A673 (cell line): ENCODE results near the gene NUDT11. TPM values are rescaled to one million over a fixed set of nuclear protein-coding genes. Genes with fewer than 3 reads are reported as not detected.
A peak's percentile ranks its signal among the peaks of the same experiment; 100 is the strongest.
"Not testable (repeated sequence)": the region's sequence is repeated elsewhere in the genome, so short reads cannot be mapped to it uniquely, and the experiment has no call there.

ENCODE experiments used
- BruUV-seq: library from RNA; stranded (reverse); fragments of 400-500 nt; replicated peaks from 2 replicates; lab custom pipeline; 2021; lab: Mats Ljungman, UMichigan
- CTCF ChIA-PET: fragments of 300-600 bp; sonication (Branson Sonifier 250); formaldehyde crosslinking; loops from one replicate; lab custom pipeline; 2022; ENCODE audit warnings: antibody characterized with exemption; lab: Charles Lee
- POLR2A ChIA-PET: fragments of 300-600 bp; sonication (Branson Sonifier 250); formaldehyde crosslinking; loops from one replicate; lab custom pipeline; 2022; ENCODE audit warnings: antibody characterized with exemption; ENCODE audit not compliant: low non-redundant PET; lab: Charles Lee
- DNase-seq: peaks from one replicate; pipeline ENCODE4 v3.0.0-alpha.2; 2015; ENCODE audit warnings: low spot score
- H3K27ac ChIP-seq: fragments of 200-600 bp; sonication (generic); 2 replicates; pipeline ENCODE4 v1.5.1; 2016; ENCODE audit warnings: mixed run types, low read depth, mild to moderate bottlenecking, mixed read lengths, antibody characterized with exemption, low read length; ENCODE audit not compliant: poor library complexity, severe bottlenecking
- H3K27me3 ChIP-seq: fragments of 200-600 bp; sonication (generic); replicated peaks from 2 replicates; pipeline ENCODE4 v1.6.1; 2017; ENCODE audit warnings: mixed run types, low read depth, mild to moderate bottlenecking, mixed read lengths, antibody characterized with exemption, low read length; ENCODE audit not compliant: insufficient read depth, poor library complexity
- H3K36me3 ChIP-seq: fragments of 200-600 bp; sonication (generic); 2 replicates; pipeline ENCODE4 v1.6.1; 2016; ENCODE audit warnings: mixed run types, mild to moderate bottlenecking, mixed read lengths, antibody characterized with exemption, low read length; ENCODE audit not compliant: insufficient read depth, poor library complexity, severe bottlenecking
- H3K4me1 ChIP-seq: fragments of 200-600 bp; sonication (generic); 2 replicates; pipeline ENCODE4 v1.6.1; 2017; ENCODE audit warnings: mixed run types, mild to moderate bottlenecking, mixed read lengths, antibody characterized with exemption, low read length; ENCODE audit not compliant: insufficient read depth, poor library complexity, severe bottlenecking
- H3K4me3 ChIP-seq: fragments of 200-600 bp; sonication (generic); 2 replicates; pipeline ENCODE4 v1.5.1; 2016; ENCODE audit warnings: low read depth, mixed run types, mild to moderate bottlenecking, mixed read lengths, low read length; ENCODE audit not compliant: poor library complexity, severe bottlenecking
- H3K9me3 ChIP-seq: fragments of 200-600 bp; sonication (generic); 2 replicates; pipeline ENCODE4 v1.6.1; 2016; ENCODE audit warnings: mixed run types, low read depth, mild to moderate bottlenecking, mixed read lengths, antibody characterized with exemption, low read length; ENCODE audit not compliant: poor library complexity, severe bottlenecking
- CTCF ChIP-seq: fragments of 300-800, 200-600 bp; sonication (generic); conservative IDR thresholded peaks from 2 replicates; pipeline ENCODE4 v1.5.1; 2017; ENCODE audit warnings: low read depth, mild to moderate bottlenecking, antibody characterized with exemption, low read length, moderate library complexity, mixed read lengths
- EZH2 ChIP-seq: fragments of 200-600 bp; sonication (generic); IDR thresholded peaks from 2 replicates; pipeline ENCODE4 v1.6.1; 2017; ENCODE audit warnings: borderline replicate concordance, low read depth, mild to moderate bottlenecking, mixed read lengths, antibody characterized with exemption, low read length; ENCODE audit not compliant: poor library complexity, severe bottlenecking
- intact Hi-C: fragments of 100-400 bp; cut with micrococcal nuclease; formaldehyde crosslinking; loops from one replicate; pipeline ENCODE4 v1.10.0; 2022; ENCODE audit not compliant: unreplicated experiment
- total RNA-seq: library from RNA; stranded (reverse); gene quantifications from 2 replicates; pipeline ENCODE4 v1.2.3, GENCODE V29; 2021

Gene NUDT11
- total RNA-seq, 1 experiment from 2014 or later = 52.4 TPM

DNA sequence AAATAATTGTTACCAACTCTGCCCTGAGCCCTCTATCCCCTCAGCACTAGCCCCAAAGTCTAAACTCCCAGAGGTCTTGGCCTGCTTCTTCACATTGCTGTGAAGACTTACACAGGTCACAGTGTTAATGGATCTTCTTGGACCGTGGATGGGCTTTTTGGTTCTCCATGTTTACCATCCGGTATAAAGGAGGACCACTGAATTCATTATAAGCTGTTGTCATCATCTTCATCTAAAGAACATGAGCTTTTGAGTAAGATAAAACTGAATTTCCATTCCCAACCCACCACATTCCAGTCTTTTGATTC, 8.5 kb downstream of the NUDT11 start:
- DNase-seq = no peak
- intact Hi-C loops = loop anchor here (2.0 kb wide), 1 partner anchor 373 kb away; no protein-coding TSS in a partner anchor
- Histone ChIP-seq H3K27ac (peak overlapping the region; percentile 49), H3K4me1 (no peaks in the 10 kb centered on the region), H3K4me3 (no peak overlapping the region), H3K9me3 (no peaks in the 10 kb centered on the region), H3K36me3 (no peaks in the 10 kb centered on the region), H3K27me3 (no peaks in the 10 kb centered on the region)
- TF ChIP-seq EZH2 = no peak
- TF ChIP-seq CTCF = no peak
- no TSS peak for BruUV-seq
- ChIA-PET POLR2A (no interaction called here), CTCF (interaction anchor here (0.9 to 1.4 kb wide), 5 partner anchors 9 to 373 kb away, joined by 3 to 6 read pairs (median 4); partner anchors contain the start of gene NUDT11)

- intact Hi-C loops = no loop called here
- DNase-seq = no peak
- H3K4me1 ChIP-seq = no peaks in the 10 kb centered on the region
- no peak overlapping the region for H3K4me3 ChIP-seq
- ChIA-PET CTCF (no interaction called here), POLR2A (no interaction called here)
- BruUV-seq = no TSS peak
- no peaks in the 10 kb centered on the region for H3K9me3 ChIP-seq
- H3K27ac ChIP-seq = no peak overlapping the region
- TF ChIP-seq EZH2 = no peak
- TF ChIP-seq CTCF = no peak
- no peaks in the 10 kb centered on the region for H3K27me3 ChIP-seq
- H3K36me3 ChIP-seq = no peaks in the 10 kb centered on the region
Measured at GRCh38 chrX:51484616-51485015, 11.8 kb downstream of the NUDT11 start.

DNA sequence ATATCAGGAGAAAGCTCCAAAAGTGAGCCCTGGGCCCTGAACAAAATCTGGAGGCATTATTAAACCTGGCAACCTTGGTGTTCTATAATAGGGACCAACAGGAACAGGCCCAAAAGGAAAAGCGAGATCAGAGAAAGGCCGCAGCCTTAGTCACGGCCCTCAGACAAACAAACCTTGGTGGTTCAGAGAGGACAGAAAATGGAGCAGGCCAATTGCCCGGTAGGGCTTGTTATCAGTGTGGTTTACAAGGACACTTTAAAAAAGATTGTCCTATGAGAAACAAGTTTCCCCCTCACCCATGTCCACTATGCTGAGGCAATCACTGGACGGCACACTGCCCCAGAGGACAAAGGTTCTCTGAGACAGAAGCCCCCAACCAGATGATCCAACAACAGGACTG, 14.0 kb downstream of the NUDT11 start:
- BruUV-seq, CTCF ChIA-PET, DNase-seq, POLR2A ChIA-PET, H3K27me3 ChIP-seq, intact Hi-C loops, H3K9me3 ChIP-seq, H3K27ac ChIP-seq, H3K36me3 ChIP-seq, H3K4me1 ChIP-seq, H3K4me3 ChIP-seq: not testable (repeated sequence)

DNA sequence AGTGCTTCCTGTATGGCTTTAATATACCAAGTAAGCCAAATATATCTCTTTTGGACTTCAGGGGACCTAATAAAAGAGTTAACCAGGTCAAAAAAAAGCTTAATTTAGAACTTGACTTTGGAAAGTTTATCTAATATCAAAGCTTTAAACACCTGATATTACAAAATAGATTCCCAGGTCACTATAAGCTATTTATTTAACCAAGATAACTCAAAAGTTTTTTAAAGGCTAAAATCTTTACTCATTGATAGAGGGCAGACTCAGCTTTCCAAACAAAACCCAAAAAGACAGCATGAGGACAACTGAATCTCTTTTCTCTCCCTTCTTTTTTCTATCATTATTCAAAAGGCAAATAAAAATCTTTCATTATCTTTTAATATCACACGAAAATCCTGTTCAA, 19.5 kb downstream of the NUDT11 start:
- ChIA-PET POLR2A (no interaction called here), CTCF (no interaction called here)
- TF ChIP-seq CTCF (no peak), EZH2 (no peak)
- H3K9me3 ChIP-seq = no peaks in the 10 kb centered on the region
- no peak for DNase-seq
- intact Hi-C loops = no loop called here
- no peaks in the 10 kb centered on the region for H3K4me1 ChIP-seq
- no peaks in the 10 kb centered on the region for H3K36me3 ChIP-seq
- no peaks in the 10 kb centered on the region for H3K27me3 ChIP-seq
- H3K27ac ChIP-seq = no peak overlapping the region
- H3K4me3 ChIP-seq = no peak overlapping the region
- no TSS peak for BruUV-seq
